ENCODE data around the gene HLA-A. TPM values are rescaled to one million over a fixed set of nuclear protein-coding genes. Genes with fewer than 3 reads are reported as not detected.

HLA-A gene
- total and polyA plus RNA-seq, 9 of the 15 experiments (the other 6 are each of a cell fraction or from before 2014, with no cell fraction given) = 0.46 to 3.3 TPM; not detected in 7

- FAIRE-seq = no peak
- no peaks in the 10 kb centered on the region for H3K4me1 ChIP-seq (replicated peaks in 1 of 2; ENCODE audit: control insufficient read depth in 2 of 2, insufficient read depth in 2 of 2, low read length in 2 of 2)
- H3K9me3 ChIP-seq (replicated peaks; ENCODE audit: control insufficient read depth, insufficient read depth, low read depth, low read length) = no peaks in the 10 kb centered on the region
- no peaks in the 10 kb centered on the region for H3K79me2 ChIP-seq (ENCODE audit: control insufficient read depth, insufficient read depth, low read length)
- no peak for TF ChIP-seq TEAD1 (CRISPR knock-in tag; IDR thresholded peaks at IDR 0.05)
- TF ChIP-seq MLX (CRISPR knock-in tag; conservative IDR thresholded peaks at IDR 0.05) = no peak
- TF ChIP-seq BRD4 (IDR thresholded peaks at IDR 0.05) = no peak
- TF ChIP-seq ARNT (IDR thresholded peaks at IDR 0.05) = no peak
- no peak for TF ChIP-seq RNF219 (CRISPR knock-in tag; IDR thresholded peaks at IDR 0.05)
- TF ChIP-seq CTCFL (IDR thresholded peaks at IDR 0.05; ENCODE audit: borderline replicate concordance, insufficient read depth, low read depth, low read length, poor library complexity, severe bottlenecking) = no peak
- TF ChIP-seq ZNF778 (CRISPR knock-in tag; IDR thresholded peaks at IDR 0.05) = no peak
- TF ChIP-seq ZNF174 (CRISPR knock-in tag; IDR thresholded peaks at IDR 0.05) = no peak
- TF ChIP-seq MTA1 (IDR thresholded peaks at IDR 0.05; ENCODE audit: borderline replicate concordance) = no peak
- H3K27ac ChIP-seq (ENCODE audit: extremely low read depth, low read depth, low read length) = no peak overlapping the region
- no peaks in the 10 kb centered on the region for H3K36me3 ChIP-seq (ENCODE audit: control insufficient read depth, insufficient read depth, low read length)
- BruUV-seq (replicated peaks) = no TSS peak
- H3K4me2 ChIP-seq (ENCODE audit: insufficient read depth, low read length) = no peak overlapping the region
- no peak for ATAC-seq
- no peaks in the 10 kb centered on the region for H3K9me1 ChIP-seq (ENCODE audit: control insufficient read depth, insufficient read depth, low read length)
- H2AFZ ChIP-seq (ENCODE audit: low read depth, low read length) = no peak overlapping the region
- ChIA-PET CTCF (ENCODE audit: low intra/inter-chr PET ratio) (no interaction called here), POLR2A (no interaction called here)
- in situ Hi-C loops (cut with MboI) = loop anchor here (5.0 kb wide), 1 partner anchor 86 kb away; no protein-coding TSS in a partner anchor
- no peaks in the 10 kb centered on the region for H4K20me1 ChIP-seq (replicated peaks; ENCODE audit: control insufficient read depth, insufficient read depth, low read length)
- peaks cover 3 to 4% of the 10 kb centered on the region in 2 experiments; a peak in 3 of 5 replicates for H3K27me3 ChIP-seq (ENCODE audit: control insufficient read depth in 2 of 2, insufficient read depth in 2 of 2, low read length in 2 of 2)
- DNase-seq (ENCODE audit: extremely low read depth in 1 of 4, low spot score in 3 of 4) = no peak
- WGBS (ENCODE audit: insufficient coverage, low coverage, missing lambda C conversion rate) = 0% methylated on average over 1 of the region's 1 CpG
- no peak overlapping the region for H3K4me3 ChIP-seq
- intact Hi-C loops (cut with micrococcal nuclease) = no loop called here
- no peak overlapping the region for H3K9ac ChIP-seq (ENCODE audit: insufficient read depth in 1 of 2, low read depth in 2 of 2, low read length in 2 of 2)
Observed at GRCh38 chr6:29916741-29917140, 25.6 kb upstream of the HLA-A start.
